Measurements from ENCODE around the gene MNAT1.

The MNAT1 gene

DNA sequence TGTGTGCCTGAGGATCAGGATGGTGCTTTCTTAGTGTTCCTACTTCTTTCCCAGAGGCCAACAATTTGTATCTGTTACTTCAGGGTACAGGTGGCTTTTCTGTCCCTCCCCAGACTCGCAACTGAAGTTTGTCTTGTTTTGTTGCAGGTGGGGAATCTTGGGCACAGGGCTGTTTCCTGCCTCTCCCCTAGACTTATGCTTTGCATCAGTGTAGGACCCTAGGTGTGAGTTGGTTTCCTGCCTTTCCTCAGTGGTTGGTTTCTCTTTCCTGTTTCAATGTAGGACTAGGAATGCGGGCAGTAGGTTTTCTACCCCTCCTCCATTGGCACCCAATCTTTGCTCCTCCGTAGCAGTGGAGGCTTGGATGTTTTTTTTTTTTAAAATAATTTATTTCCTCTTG, 159.3 kb downstream of the MNAT1 start:
- DNase-seq, result no peak

DNA sequence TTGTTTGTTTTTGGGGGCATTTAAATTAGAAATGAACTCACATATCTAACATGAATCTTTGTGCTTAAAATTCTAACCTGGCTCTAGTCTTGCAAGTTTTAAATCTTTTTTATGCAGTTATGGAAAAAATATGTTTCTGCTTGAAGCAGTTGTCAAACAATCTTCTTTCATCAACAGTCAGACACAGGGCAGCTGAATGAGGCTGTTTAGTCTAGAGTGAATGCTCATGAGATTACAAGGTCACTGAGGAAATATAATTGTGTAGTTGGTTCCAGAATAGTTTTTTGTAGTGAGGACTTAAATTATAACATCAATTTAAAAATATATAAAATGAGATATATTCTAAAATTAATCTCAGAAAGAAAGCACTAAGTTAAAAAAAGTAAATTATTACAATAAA, 169.8 kb downstream of the MNAT1 start:
- DNase-seq, result no peak

DNA sequence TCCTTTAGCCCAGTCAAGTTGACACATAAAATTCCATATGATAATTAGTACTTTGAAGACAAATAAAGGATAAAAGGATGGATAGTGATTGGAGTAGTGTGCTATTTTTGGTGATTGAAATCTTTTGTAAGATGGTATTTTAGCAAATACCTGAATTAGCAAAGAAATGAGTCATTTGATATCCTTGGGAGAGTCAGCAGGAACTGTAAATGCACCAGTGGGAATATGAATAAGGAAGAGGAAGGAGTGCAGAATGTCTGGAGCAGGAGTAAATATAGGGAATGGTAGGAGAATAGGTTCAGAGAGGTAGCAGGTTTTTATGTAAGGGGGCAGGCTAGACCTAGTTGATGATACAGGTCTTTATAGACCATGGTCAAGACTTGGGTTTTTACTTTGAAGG, 171.4 kb downstream of the MNAT1 start:
- DNase-seq, result no peak

DNA sequence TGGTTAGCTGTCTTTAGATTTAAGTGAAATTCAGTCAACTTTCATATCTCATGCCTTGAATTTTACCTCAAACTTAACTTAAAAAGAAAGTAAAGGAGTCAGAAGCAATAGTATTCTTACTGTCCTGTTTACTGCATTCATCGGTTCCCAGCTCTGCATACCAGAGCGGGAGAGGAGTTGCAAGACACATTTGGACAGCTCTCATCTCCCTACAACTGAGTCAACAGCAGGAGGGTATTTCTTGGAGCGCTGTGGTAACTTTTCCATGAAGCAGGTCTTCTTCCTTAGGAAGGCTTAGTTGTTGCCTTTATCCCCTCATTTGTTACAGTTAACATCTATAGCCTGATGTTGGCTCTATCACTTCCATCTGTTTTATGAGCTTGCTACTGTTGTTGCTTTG, 181.2 kb downstream of the MNAT1 start:
- no peak for DNase-seq

DNA sequence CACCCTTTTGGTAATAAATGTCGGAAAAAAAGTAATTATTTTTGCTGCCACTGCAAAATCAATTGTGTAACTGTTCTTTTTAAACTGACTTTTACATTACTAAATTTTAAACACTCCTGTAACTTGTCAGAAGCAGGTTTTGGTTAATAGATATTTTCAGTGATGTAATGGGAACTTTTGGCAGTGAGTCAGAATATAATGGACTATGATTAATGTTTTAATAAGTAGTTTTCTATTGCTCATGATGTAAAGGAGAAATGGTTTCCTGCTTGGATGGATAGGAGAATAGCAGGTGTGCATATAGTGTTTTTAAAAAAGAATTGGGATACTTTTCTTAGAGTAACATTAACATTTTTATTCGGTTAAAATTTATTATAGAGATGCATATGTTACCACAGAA, 187.5 kb downstream of the MNAT1 start:
- DNase-seq, result no peak

DNA sequence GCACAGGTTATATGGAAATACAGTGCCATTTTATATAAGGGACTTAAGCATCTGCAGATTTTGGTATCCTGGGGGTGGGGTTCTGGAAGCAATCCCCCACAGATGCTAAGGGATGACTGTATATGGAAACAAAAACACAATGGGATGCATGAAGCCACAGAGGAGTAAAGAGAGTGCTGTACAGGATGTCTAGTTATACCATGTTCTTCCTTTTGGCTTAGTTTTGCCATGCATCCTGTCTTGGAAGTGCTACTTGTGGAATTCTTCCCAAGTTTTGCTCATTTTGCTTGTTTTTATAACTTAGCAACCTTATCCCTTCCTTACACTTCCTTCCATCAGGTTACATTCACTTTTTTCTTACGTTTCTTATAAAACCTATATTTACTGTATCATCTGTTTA, 190.7 kb downstream of the MNAT1 start:
- no peak for DNase-seq

DNA sequence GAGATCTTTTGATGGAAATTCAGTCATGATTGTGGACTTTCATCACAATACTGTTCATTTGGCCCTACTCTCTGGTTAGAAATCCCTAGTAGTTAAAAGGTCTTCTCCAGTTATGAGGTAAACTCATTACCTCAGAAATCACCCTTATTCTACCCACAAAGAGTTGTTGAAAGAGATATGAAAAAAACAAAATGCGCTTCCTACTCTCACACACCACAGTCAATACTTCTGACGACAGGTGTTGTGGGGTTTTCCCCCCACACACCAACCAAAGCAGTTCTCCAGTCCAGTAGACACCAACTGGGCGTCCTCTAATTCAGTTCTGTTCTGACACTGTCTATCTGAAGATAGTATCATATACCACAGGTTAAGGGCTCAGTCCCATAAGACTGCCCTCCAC, 191.4 kb downstream of the MNAT1 start:
- no peak for DNase-seq

DNA sequence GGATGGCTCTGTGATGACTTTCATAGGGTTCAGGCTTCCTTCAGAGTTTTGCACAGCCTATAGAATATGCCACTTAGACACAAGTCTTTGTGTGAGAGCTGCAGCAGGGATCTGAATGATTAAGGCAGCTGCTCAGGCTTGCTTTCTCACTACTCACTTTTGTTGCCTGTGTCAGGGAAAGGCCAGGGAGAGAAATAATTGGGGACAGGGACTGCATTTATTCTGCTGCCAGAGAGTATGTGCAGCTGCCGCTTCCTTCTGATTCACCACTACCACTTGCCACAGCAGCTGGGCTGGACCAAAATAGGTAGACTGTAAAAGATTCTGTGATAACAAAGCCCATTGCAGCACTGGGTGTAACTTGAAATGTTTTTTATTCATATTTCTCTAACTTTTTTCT, 196.7 kb downstream of the MNAT1 start:
- DNase-seq, result no peak

DNA sequence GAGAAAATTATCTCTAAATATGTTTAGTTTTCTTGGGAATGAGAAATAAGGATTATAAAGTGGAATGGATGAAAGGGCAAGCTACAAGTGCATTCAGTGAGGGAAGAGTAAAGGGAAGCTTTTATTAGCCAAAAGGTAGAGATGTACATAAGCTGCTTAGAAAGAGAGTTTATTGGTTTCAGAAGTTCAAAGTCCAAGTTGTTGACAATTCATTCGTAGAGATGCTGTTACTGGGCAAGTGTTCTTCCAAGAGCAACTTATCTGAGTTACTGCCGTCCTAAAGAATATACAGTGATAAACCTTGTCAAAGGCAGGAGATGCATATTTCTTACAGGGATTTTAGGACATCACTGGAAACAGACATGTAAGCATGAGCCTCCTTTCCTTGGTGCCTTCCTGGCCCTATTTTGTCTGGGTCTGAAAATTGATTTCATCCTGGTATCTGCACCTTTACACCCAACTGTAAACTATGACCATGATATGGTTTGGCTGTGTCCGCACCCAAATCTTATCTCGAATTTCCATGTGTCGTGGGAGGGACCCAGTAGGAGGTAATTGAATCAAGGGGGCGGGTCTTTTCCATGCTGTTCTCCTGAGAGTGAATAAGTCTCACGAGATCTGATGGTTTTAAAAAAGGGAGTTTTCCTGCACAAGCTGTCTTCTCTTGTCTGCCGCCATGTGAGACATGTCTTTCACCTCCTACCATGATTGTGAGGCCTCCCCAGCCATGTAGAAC, 199.5 kb downstream of the MNAT1 start:
- no peak for DNase-seq

DNA sequence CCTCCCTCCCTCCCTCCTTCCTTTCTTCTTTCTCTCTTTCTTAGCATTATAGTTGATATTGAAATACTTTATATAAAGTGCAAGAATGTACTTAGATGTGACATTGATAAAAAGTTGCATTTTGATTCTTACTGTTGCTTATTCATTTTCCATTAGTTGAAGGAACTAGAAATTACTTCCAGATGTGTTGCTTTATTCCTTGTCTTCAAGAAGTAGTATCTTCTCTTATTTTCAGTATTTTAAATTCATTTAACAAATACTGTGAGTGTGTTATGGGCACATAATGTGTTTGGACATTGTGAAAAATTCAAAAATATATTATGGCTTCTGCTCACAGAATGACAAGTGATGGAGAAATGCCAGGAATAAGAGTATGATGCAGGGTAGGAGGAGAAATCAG, 200.8 kb downstream of the MNAT1 start:
- DNase-seq, result no peak

DNA sequence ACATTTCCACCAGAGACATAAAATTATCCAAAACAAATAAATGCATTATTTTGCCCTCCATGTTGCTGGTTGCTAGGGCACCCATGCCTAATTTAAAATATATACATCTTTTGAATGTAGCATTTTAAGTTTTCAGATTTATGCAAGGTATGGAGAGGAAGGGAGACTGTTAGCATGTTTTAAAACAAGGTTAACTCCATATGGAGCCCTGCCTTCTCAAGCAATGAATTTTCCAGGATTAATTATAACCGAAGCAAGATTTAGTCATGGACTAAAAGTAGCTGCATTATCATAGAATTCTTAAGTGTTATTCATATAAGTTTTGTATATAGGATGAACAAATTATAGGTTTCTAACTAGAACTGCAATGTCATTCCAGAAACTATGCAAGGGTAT, 209.1 kb downstream of the MNAT1 start:
- DNase-seq, result no peak

DNA sequence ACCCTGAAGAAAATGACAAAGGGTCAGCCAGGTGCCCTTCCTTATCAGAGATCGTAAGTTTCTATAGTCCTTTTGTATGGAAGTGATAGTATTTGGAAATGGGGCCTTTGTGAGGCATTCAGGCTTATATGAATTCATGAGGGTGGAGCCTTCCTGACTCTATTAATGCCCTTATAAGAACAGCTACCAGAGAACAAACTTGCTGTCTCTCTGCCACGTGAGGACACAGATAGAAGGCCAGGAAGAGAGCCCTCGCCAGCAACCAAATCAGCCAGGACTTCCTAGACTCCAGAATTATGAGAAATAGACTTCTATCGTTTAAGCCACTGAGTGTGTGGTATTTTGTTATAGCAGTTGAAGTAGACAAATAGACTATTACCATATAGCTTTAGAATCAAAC, 209.6 kb downstream of the MNAT1 start:
- DNase-seq, result no peak

DNA sequence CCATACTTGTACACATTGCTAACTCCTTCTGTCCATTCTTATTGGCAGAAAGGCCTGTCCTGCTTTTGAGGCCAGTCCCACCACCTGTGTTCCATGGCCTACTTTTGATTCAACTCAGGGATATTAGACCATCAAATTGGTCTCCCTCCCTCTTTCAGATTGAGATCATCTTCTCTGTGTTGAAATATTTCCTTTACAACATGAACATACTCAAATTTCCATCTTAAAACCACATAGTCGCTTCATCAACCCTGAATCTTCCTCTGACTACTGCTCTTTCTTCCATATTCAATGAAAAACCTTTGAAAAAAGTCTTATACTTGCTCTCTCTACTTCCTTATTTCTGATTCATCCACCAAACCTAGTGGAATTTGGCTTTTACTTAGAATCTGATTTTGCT, 211.4 kb downstream of the MNAT1 start:
- no peak for DNase-seq

DNA sequence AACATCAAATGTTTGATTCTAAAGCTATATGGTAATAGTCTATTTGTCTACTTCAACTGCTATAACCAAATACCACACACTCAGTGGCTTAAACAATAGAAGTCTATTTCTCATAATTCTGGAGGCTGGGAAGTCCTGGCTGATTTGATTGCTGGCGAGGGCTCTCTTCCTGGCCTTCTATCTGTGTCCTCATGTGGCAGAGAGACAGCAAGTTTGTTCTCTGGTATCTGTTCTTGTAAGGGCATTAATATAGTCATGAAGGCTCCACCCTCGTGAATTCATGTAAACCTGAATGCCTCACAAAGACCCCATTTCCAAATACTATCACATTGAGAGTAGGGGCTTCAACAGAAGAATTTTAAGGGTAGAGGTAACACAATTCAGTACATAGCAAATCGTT, 212.2 kb downstream of the MNAT1 start:
- DNase-seq, result no peak

DNA sequence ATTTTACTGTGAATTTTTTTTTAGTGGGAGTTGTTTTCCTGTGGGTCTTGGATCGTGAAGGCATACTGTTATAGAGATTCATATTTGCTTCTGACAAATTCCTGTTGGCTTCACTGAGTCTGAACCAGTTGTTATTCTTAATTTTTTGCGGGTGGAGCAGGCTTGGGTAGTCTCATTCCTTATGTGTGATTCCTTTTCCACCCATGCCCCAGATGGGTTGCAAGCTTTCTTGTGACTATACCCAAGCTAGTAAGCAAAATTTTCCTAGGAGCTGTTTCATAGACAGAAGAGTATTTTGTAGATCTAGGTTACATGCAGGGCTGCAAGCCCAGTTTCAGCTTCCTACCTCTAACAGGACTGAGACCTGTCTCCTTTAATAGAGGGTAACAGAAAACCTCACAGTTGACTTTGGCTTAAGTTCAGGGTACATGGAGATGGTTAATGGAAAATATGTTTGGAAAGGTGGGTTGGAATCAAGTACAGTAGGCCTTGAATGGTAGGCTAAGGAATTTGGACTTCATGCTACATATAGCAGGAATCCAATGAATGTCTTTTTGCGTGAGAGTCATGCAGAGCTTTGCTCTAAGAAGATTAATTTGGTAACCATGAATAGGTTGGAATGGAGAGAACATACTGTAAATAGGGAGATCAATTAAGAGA, 217.3 kb downstream of the MNAT1 start:
- no peak for DNase-seq

DNA sequence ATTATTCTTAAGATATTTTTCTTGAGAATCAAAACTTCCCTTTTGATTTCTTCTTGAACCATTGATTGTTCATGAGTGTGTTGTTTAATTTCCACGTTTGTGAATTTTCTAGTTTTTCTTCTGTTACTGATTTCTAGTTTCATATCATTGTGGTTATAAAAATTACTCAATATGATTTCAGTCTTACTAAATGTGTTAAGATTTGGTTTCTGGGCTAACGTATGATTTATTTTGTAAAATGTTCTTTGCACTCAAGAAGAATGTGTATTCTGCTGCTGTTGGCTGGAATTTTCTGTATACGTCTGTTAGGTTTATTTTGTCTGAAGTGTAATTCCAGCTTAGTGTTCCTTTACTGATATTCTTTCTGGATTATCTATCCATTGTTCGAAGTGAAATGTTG, 221.6 kb downstream of the MNAT1 start:
- no peak for DNase-seq

DNA sequence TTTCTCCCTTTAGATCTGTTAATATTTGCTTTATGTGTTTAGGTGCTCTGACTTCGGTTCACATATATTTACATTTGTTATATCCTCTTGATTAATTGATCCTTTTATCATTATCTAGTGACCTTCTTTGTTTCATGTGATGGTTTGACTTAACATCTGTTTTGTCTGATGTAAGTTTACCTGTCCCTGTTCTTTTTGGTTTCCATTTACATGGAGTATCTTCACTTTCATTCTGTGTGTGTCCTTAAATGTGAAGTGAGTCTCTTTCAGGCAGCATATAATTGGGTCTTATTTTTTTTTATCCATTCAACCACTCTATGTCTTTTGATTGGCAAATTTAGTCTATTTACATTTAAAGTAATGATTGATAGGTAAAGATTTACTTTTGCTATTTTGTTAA, 222.1 kb downstream of the MNAT1 start:
- no peak for DNase-seq

DNA sequence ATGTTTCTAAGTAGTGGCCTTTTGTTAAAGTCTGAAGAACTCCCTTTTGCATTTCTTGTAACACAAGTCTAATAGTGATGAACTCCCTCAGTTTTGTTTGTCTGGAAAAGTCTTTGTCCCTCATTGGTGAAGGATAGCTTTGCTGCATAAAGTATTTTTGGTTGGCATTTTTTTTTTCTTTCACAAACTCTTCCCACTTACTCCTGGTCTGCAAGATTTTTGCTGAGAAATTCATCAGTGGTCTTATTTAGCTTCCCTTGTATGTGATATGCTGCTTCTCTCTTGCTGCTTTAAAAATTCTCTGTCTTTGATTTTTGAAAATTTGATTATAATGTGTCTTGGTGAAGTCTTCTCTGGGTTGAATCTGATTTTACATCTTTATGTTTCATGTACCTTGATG, 223.6 kb downstream of the MNAT1 start:
- no peak for DNase-seq

DNA sequence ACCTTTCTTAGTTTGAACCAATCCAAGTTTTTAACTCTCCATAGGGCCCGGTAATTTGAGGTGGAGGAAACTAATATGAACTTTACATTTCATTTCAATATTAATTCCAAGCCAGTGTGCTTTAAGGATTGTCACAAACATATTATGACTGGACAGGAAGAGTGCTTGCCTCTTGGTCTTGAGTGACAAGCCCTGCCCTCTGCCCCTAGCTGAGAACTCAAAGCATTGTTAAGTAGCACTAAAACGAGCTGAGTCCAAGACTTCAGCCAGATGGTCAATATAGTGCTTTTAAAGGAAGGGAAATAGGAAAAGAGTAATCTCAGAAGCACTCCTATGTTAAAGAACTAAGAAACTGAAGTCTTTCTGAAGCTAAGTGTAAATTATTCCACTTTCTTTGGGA, 229.2 kb downstream of the MNAT1 start:
- no peak for DNase-seq

DNA sequence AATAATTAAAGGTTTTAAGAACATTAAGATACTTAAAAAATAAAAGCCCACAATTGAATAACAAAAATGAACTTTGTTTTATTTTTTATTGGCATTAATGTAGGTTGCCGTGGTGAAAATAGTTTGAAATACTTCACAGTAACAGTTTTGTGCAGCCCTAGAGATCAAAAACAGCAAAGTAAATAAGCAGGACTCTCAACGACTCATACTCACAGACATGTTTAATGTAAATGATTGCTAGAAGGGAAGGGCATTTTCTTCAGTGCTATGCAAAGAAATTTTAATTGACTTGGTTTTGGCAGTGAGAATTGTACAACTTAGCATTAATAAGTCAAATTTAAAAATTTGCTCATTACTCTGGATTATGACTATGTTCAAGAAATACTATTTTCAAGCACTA, 230.3 kb downstream of the MNAT1 start:
- DNase-seq, result no peak

DNA sequence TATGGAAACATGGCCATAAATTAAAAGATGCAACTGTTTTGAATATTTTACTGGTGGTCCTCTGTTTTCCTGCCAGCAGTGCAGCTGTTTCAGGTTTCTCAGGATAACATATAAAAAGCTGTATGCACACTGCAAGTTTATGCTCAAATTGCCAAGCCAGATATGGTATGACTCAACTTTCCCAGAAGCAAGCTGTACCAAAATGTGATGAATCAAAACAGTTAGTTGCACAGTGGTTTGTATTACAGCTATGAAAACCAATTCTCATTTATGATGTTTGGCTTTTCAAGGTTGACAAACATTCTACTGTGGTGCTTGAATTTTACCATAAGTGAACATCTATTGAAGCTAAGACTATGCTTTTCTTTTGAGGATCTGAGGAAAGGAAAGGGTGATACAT, 230.8 kb downstream of the MNAT1 start:
- DNase-seq, result no peak

DNA sequence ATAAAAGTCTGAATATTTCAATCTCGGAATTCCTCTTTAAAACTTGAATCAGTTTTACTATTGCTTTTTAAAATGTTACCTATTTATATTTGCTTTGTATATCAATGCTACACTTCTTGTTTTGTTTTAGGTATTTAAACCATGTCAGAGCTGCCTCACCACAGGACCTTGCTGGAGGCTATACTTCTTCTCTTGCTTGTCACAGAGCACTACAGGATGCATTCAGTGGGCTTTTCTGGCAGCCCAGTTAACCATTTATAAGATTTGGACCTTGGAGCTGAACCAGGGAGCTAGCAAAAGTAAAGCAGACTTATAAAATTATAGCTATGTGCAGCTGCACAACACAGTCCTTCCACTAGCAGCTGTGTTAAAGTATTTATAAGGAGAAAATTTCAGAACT, 233.5 kb downstream of the MNAT1 start:
- no peak for DNase-seq

DNA sequence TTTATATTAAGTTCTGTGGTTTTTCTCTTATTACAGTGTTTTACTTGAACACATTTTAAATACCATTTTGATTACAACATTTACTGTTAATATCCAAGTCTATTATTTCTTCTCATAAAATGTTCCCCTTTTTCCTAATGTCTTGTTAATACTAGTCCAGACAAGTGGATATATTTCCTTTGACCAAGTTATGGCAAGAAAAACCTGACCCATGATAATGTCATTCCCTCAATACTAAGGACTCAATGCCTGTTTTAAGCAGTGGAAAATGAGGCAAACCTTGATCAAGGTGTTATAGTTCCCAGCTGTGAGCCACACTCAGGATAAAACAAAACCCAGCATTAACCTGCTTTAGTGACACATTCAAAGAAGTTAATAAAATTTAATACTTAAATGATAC, 234.1 kb downstream of the MNAT1 start:
- no peak for DNase-seq

DNA sequence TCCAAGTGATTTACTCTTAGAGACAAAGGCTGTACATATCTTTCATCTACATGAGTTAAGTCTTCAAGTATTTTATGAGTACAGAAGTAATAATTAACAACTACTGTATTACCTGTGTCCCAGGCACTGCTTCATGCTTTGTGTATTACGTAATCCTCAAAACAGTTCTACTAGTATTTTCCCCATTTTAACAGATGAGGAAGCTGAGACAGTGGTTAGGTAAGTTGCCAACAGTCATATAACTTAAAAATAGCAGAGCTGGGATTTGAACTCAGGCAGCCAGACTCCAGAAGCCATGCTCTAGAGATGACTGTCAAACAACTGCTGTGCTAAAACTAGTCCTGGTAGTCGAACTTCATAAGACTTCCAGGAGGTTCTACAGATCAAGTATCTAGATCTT, 235.6 kb downstream of the MNAT1 start:
- DNase-seq, result no peak

DNA sequence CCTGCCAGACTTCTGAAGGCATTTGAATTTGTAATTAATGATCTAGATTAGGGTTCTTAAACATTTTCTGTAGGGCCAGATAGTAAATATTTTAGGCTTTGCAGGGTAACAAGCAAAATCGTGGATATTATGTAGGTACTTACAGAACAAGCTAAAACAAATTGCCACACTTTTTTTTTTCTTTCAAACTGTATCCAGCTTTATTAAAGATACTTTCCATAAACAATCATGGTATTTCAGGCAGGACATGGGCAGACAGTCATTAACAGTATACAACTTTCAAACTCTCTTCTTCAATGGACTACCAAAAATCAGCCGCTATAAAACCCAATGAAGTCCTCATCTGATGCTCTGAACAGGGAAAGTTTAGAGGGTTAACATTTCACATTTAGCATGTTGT, 236.7 kb downstream of the MNAT1 start:
- DNase-seq, result no peak
